HG02938 (cell line): ENCODE data around the gene SLC6A12.

Experiments
- ATAC-seq: cut with Tn5 transposase; IDR thresholded peaks from one replicate; pipeline ENCODE4 v1.9.1; 2021; ENCODE audit warnings: mild to moderate bottlenecking, moderate library complexity; ENCODE audit not compliant: unreplicated experiment

Gene SLC6A12

DNA sequence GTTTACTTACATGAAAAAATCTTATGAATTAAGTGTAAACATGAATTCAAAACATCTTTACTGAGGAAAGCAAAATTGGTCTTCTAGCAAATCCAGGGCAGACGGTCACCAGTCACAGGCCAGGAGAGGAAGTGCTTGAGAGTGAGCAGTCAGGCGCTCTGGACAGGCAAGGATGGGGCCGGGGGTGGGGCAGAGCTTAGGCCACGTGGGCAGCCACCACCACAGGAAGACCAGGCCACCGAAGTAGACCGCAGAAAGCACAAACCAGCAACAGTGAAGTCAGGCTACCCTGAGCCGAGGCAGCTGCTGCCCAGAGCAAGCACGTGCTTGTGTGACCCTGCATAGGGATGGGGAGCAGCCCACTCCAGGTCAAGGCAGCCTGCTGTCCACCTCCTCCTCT, 33.5 kb downstream of the SLC6A12 start:
- no peak for ATAC-seq

GRCh38 chr12:179885-180284, 34.1 kb downstream of the SLC6A12 start:
- ATAC-seq, result no peak

DNA sequence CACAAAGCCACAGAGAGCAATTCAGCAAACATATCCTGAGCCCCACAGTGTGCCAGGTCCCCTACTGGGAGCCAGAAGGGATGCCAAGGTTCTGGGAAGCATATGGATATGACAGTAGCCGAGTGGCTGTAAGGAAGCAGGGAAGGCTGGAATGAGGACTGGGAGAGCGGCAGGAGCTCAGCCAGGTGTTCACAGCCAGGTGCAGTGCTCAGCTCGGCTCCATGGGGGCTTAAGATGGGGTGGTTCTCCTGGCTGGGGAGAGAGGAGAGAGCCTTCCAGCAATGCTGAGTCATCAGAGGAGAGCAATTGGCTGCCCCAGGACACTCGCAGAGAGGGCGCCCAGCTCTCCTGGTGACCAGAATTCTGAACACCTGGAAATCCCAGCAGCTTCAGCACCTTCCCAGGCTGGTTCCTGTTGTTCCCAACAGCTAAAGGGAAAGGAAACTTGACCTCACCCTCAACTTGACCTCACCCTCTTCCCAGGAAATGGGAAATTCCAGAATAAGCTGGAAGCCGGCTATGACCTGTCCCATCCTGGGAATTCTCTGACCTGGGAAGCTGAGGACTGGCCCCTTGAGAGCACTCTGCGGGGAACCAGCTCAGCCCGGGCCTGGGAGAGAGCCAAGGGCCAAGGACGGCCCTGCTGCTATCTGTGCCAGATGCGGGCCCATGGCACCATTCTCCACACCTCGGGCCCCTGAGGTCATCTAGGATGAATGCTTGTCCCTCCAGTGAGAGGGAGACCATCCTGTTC, 34.6 kb downstream of the SLC6A12 start:
- ATAC-seq, result no peak

- ATAC-seq, result no peak
Observed at GRCh38 chr12:178829-179109, 35.2 kb downstream of the SLC6A12 start.

- ATAC-seq, result no peak
Observed at GRCh38 chr12:177980-178828, 35.8 kb downstream of the SLC6A12 start.

GRCh38 chr12:177336-177979, 36.5 kb downstream of the SLC6A12 start:
- no peak for ATAC-seq

- no peak for ATAC-seq
Observed at GRCh38 chr12:176321-177181, 37.4 kb downstream of the SLC6A12 start.

DNA sequence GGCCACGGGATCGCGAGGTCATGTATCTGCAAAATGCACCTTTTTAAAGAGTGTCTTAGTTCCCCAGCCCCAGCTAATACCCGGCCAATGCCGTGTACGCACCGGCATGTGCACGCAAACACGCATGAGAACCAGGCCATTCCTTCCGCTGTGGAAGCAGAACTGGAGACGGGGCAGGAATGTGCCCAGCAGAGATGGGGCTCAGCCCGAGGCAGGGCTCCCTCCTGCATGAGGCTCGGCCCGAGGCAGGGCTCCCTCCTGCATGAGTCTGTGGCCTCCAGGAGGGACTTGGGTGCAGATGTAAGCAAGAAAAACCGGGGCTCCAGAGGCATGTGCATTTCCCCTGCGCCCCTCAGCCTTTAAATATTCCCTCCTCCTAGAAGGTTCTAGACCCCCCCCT, 38.2 kb downstream of the SLC6A12 start:
- no peak for ATAC-seq

DNA sequence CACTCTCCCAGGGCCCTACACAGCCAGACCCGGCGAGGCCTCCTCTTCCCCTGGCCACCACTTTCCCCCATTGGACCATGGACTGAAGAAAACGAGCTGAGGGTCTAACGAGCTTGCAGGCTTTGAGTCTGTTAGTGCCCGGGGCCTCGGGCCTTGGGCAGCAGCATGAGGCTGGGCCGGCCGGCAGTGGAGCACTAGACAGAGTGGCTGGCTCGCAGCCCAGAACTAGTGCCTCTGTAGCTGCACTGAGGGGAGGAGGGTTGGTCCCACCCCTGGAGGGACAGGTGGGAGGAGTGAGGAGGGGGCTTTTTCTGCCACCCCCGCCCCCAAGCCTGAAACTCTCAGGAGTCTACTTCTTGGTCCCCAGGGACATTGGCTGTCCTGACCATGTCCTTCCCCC, 38.7 kb downstream of the SLC6A12 start:
- ATAC-seq, result no peak

GRCh38 chr12:174596-174995, 39.4 kb downstream of the SLC6A12 start:
- ATAC-seq, result no peak

- ATAC-seq, result no peak
Observed at GRCh38 chr12:174124-174523, 39.8 kb downstream of the SLC6A12 start.

DNA sequence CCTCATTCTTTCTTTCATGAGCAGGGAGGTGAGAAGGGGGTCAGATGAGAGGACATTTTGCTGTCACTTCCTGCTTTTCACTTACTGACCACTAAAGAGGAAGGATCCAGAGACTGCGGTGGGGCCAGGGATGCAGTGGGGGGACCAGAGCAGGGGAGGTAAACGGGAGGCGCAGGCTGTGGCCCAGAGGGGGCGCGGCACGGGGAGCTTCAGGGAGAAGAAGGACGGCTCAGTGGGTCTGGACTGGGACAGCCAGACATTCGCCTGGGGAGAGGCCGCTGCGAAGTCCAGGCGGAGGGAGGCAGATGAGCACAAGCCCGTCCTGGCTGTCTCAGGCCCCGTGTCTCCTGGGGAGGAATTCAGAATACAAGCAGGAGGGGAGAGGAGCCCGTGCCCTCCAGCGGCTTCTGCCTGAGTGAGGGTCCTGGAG, 41.2 kb downstream of the SLC6A12 start:
- no peak for ATAC-seq

DNA sequence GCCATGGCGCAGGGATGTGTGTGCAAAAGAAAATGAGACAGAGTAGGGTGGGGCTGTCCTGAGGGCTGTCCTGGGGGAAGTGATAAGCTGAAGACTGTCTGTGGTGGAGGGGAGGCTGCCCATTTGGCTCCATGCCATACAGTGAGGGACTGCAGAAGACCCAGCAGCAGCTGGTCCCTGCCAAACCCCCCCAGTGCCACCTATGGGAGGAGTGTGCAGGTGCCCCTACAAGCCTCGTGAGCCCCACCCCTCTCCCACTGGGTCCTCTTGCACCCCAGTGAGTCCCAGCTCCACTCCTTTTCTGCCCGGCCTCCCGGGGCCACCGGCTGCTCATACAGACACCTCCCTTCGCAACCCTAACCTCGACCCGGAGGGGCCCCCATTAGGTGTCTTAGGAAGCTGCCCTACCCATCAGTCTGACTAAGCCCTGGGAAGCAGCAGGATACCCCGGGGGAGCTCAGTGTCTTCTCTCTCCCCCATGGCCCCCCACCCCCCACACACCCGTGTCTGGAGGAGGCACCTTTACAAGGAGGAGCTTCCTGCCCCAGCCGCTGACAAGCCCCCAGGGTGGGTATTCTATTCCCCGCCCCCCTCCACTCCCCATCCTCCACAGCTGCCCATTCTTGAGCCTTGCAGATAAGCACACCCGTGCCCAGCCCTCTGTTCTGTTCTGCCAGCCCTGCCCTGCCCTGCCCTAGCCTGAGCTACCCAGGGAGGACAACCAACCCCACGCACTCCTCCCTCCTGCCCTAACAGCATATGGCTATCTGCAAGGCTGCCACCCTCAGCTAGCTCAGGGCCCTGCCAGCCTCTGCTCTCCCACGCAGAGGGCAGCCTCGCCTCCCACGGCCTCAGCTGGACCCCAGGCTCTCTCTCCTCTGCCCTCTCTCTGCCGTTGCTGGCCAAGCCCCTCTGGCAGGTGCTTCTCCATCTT, 41.9 kb downstream of the SLC6A12 start:
- no peak for ATAC-seq

GRCh38 chr12:171276-171675, 42.7 kb downstream of the SLC6A12 start:
- ATAC-seq, result no peak

DNA sequence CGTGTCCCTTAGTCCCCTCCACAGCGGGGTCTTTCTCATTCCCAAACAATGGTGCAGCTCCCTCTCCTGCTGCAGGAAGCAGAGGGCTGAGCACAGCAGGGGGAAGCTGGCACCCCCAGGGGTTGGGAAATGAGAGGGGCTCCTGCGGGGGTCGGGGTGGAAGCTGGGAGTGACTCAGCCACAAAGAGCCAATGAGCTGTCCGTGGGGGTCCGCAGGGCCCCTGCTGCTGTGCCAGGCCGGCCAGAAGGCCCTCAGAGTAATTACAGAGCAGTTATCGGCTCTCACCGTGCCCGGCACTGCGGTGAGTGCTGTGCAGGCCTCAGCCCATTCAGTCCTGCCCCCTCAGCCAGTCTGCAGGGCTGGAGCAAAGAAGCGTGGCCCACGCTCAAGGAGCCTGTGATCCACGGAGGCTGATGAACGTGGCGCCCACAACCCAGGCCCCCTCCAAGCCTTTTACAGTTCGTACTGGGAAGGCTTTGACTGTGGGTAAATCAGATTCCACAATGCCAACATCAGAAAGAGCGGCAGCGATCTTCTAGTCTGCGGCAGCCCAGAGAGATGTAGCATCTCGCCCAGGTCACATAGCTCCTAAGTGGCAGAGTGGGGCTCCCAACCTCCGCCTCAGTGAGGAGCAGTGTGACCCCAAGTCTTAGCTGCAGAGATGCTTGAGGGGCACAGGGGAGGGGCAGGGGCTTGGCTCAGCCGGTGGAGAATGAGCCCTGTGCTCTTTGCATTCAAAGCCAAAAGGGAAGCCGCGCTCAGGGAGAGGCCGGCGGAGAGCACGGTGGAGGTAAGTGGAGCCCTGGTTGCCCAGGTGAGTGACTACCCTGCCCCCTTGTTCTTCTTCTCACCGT, 43.4 kb downstream of the SLC6A12 start:
- no peak for ATAC-seq

DNA sequence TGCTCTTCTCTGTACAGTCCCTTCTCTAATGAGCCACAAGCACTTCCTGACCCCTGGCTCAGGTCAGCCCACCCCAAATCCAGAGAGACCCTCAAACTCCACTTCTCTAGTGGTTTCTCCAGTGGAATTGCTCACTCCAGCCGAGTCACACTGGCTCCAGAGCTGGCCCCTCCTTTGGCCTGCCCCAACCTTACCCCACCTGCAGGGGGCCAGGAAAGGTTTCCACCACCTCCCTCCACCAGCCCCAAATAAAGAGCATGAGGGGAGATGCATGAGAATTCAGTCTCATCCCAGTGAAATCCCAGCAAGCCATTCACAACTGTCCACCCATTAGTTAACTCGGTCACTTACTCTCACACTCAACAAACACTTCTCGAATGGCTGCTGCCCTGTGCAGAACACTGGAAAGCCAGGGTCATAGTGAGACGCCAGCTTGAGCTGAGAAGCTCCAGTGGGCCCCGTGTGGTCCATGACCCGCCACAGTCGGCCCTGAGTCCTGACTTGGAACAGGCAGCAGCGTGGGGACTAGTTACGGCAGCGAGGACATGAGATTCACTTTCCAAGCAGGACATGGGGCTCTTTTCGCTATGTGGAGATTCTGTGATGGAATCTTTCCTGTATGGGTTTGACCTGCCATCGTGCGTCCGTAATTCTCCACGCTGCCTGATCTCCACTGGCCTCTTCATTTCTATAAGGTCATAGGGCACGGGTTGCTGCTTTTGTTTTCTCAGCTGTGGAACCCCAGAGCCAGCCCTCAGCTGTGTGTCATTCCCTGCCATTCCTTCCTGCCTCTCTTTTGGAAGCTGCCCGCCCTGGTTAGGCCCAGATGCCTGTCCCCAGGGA, 44.2 kb downstream of the SLC6A12 start:
- no peak for ATAC-seq

DNA sequence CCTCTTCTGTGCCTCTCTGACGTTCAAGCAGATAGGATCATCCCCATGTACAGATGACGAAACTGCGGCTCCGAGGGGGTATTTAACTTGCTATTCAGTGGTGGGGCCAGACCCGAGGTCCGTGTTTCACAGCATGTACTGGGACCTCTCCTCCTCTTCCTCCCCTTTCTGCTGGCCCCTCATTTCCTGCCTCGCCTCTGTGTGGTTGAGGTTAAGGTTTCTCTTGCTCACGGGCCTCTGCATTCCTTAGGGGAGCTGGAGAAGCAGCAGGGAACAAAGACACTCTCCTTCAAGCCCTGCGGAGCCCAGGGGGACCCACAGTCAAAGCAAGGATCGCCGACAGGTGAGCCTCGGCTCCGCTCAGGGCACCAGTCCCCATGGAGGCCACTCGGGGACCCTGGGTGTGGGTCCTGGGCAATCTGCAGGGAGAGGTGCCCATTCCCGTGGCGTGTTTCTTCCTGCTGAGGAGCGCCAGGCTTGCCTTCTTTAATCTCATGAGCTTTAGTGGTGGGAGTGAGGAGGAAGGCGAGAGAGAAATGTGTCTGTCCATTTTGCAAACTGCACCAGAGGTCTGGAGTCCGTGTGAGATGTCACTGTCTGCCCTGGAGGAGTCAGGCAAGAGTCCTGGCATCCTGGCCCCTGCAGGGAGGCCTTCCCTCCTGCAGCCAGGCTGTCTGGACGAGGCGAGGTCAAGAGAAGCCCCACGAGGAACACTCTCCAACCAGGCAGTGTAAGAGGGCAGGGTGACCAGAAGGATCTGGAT, 45.0 kb downstream of the SLC6A12 start:
- no peak for ATAC-seq
